ENCODE data around the gene SOD3.

DNA sequence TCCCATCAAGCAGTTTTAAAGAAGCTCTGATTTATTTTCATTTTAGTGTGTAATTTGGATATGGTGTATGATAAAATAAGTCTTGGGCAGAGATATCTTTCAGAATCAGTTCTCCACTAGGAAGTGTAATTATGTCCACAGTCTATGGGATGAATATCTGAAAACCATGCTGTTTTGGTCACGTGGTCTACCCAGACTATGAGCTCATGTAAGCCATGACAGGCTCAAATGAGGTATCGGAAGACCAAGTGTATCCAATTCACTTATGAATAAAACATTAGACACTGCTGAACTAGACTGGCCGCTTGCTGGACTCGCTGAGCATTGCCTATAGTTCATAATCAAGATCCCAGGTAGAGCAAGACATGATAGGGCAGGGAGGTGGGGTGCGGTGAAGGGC, 50.5 kb downstream of the SOD3 start:
- TF ChIP-seq, protein P1, sequence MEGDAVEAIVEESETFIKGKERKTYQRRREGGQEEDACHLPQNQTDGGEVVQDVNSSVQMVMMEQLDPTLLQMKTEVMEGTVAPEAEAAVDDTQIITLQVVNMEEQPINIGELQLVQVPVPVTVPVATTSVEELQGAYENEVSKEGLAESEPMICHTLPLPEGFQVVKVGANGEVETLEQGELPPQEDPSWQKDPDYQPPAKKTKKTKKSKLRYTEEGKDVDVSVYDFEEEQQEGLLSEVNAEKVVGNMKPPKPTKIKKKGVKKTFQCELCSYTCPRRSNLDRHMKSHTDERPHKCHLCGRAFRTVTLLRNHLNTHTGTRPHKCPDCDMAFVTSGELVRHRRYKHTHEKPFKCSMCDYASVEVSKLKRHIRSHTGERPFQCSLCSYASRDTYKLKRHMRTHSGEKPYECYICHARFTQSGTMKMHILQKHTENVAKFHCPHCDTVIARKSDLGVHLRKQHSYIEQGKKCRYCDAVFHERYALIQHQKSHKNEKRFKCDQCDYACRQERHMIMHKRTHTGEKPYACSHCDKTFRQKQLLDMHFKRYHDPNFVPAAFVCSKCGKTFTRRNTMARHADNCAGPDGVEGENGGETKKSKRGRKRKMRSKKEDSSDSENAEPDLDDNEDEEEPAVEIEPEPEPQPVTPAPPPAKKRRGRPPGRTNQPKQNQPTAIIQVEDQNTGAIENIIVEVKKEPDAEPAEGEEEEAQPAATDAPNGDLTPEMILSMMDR (tag by site-specific recombination; IDR thresholded peaks at IDR 0.05), result no peak
- TF ChIP-seq YY1 (tag by site-specific recombination; IDR thresholded peaks at IDR 0.05) (no peak), ZNF37A (tag by site-specific recombination; IDR thresholded peaks at IDR 0.05) (no peak), ZNF76 (tag by site-specific recombination; IDR thresholded peaks at IDR 0.05; ENCODE audit: borderline replicate concordance, low read depth) (no peak)

Data from HEK293 (cell line).